Measurements from ENCODE around the gene NFYB.
A peak's percentile ranks its signal among the peaks of the same experiment; 100 is the strongest.

NFYB gene

GRCh38 chr12:104109446-104110271 is 28.4 kb downstream of the NFYB start:
- 100% methylated on average over 2 of the region's 4 CpGs for WGBS
- no peak overlapping the region for H3K23ac ChIP-seq (ENCODE audit: low read length in 2 of 2)
- no peak overlapping the region for H2BK15ac ChIP-seq (ENCODE audit: low read depth, poor library complexity, severe bottlenecking)
- no peak overlapping the region for H4K91ac ChIP-seq (ENCODE audit: low read length)
- no peaks in the 10 kb centered on the region for H3K4me1 ChIP-seq (ENCODE audit: control insufficient read depth, insufficient read depth, low read depth, low read length)
- no peak overlapping the region for H2BK5ac ChIP-seq (ENCODE audit: low read depth, low read length, poor library complexity, severe bottlenecking)
- H3K9ac ChIP-seq (ENCODE audit: low read length) = no peak overlapping the region
- no peak overlapping the region for H2BK120ac ChIP-seq (ENCODE audit: low read depth, low read length)
- H2AFZ ChIP-seq (ENCODE audit: low read depth, low read length) = no peak overlapping the region
- no peak overlapping the region for H3K4me2 ChIP-seq (ENCODE audit: low read length, poor library complexity, severe bottlenecking)
- H3K4ac ChIP-seq (ENCODE audit: low read depth in 1 of 2, low read length in 2 of 2) = no peak overlapping the region
- no peak overlapping the region for H4K8ac ChIP-seq (ENCODE audit: low read length)
- H3K27me3 ChIP-seq (ENCODE audit: control insufficient read depth in 1 of 2, insufficient read depth in 1 of 2, low read length in 2 of 2) = no peaks in the 10 kb centered on the region
- DNase-seq = no peak
- H3K9me3 ChIP-seq (ENCODE audit: control insufficient read depth, low read length) = no peaks in the 10 kb centered on the region
- H3K27ac ChIP-seq (ENCODE audit: low read length, poor library complexity, severe bottlenecking) = no peak overlapping the region
- no peak overlapping the region for H2BK12ac ChIP-seq (ENCODE audit: low read length in 2 of 2)
- H3K79me1 ChIP-seq (replicated peaks; ENCODE audit: low read length, poor library complexity, severe bottlenecking) = peaks cover 3% of the 10 kb centered on the region
- no peak overlapping the region for H3K18ac ChIP-seq (ENCODE audit: low read depth in 1 of 2, low read length in 2 of 2)
- H3K14ac ChIP-seq (ENCODE audit: low read length in 2 of 2) = no peak overlapping the region
- peaks cover 0 to 31% of the 10 kb centered on the region in 2 experiments for H3K36me3 ChIP-seq (ENCODE audit: control insufficient read depth in 1 of 2, insufficient read depth in 2 of 2, low read depth in 1 of 2, low read length in 2 of 2)
- H2AK5ac ChIP-seq (ENCODE audit: low read length, severe bottlenecking) = no peak overlapping the region
- no peak overlapping the region for H3K4me3 ChIP-seq (ENCODE audit: insufficient read depth in 1 of 2, low read depth in 1 of 2, low read length in 2 of 2)

- WGBS = 23% methylated on average over 2 of the region's 6 CpGs
- Histone ChIP-seq H3K4ac (ENCODE audit: low read depth in 1 of 2, low read length in 2 of 2) (no peak overlapping the region), H4K8ac (ENCODE audit: low read length) (no peak overlapping the region), H2AK5ac (ENCODE audit: low read length, severe bottlenecking) (no peak overlapping the region), H3K4me2 (ENCODE audit: low read length, poor library complexity, severe bottlenecking) (no peak overlapping the region), H4K91ac (ENCODE audit: low read length) (no peak overlapping the region), H2AFZ (ENCODE audit: low read depth, low read length) (no peak overlapping the region), H3K18ac (ENCODE audit: low read depth in 1 of 2, low read length in 2 of 2) (no peak overlapping the region), H2BK12ac (ENCODE audit: low read length in 2 of 2) (no peak overlapping the region), H3K79me1 (replicated peaks; ENCODE audit: low read length, poor library complexity, severe bottlenecking) (peaks cover 3% of the 10 kb centered on the region), H3K9ac (ENCODE audit: low read length) (peak overlapping the region; percentile 13), H3K23ac (ENCODE audit: low read length in 2 of 2) (no peak overlapping the region), H2BK15ac (ENCODE audit: low read depth, poor library complexity, severe bottlenecking) (no peak overlapping the region), H3K14ac (ENCODE audit: low read length in 2 of 2) (no peak overlapping the region), H3K36me3 (ENCODE audit: control insufficient read depth in 1 of 2, insufficient read depth in 2 of 2, low read depth in 1 of 2, low read length in 2 of 2) (peaks cover 0 to 28% of the 10 kb centered on the region in 2 experiments), H2BK120ac (ENCODE audit: low read depth, low read length) (no peak overlapping the region), H2BK5ac (ENCODE audit: low read depth, low read length, poor library complexity, severe bottlenecking) (no peak overlapping the region), H3K27ac (ENCODE audit: low read length, poor library complexity, severe bottlenecking) (no peak overlapping the region), H3K9me3 (ENCODE audit: control insufficient read depth, low read length) (no peaks in the 10 kb centered on the region), H3K27me3 (ENCODE audit: control insufficient read depth in 1 of 2, insufficient read depth in 1 of 2, low read length in 2 of 2) (no peaks in the 10 kb centered on the region), H3K4me1 (ENCODE audit: control insufficient read depth, insufficient read depth, low read depth, low read length) (no peaks in the 10 kb centered on the region), H3K4me3 (ENCODE audit: insufficient read depth in 1 of 2, low read depth in 1 of 2, low read length in 2 of 2) (no peak overlapping the region)
- DNase-seq = peak; percentile 84
Observed at GRCh38 chr12:104108755-104109445, 29.1 kb downstream of the NFYB start.

- H3K23ac ChIP-seq (ENCODE audit: low read length in 2 of 2) = no peak overlapping the region
- no peak overlapping the region for H3K4me3 ChIP-seq (ENCODE audit: insufficient read depth in 1 of 2, low read depth in 1 of 2, low read length in 2 of 2)
- no peak overlapping the region for H2BK120ac ChIP-seq (ENCODE audit: low read depth, low read length)
- H2BK5ac ChIP-seq (ENCODE audit: low read depth, low read length, poor library complexity, severe bottlenecking) = no peak overlapping the region
- H4K8ac ChIP-seq (ENCODE audit: low read length) = no peak overlapping the region
- H3K14ac ChIP-seq (ENCODE audit: low read length in 2 of 2) = no peak overlapping the region
- no peaks in the 10 kb centered on the region for H3K9me3 ChIP-seq (ENCODE audit: control insufficient read depth, low read length)
- H2AFZ ChIP-seq (ENCODE audit: low read depth, low read length) = no peak overlapping the region
- no peak overlapping the region for H2AK5ac ChIP-seq (ENCODE audit: low read length, severe bottlenecking)
- H3K79me1 ChIP-seq (replicated peaks; ENCODE audit: low read length, poor library complexity, severe bottlenecking) = peaks cover 3% of the 10 kb centered on the region
- no peak overlapping the region for H2BK12ac ChIP-seq (ENCODE audit: low read length in 2 of 2)
- 97% methylated on average over 2 of the region's 2 CpGs for WGBS
- no peaks in the 10 kb centered on the region for H3K4me1 ChIP-seq (ENCODE audit: control insufficient read depth, insufficient read depth, low read depth, low read length)
- H3K27ac ChIP-seq (ENCODE audit: low read length, poor library complexity, severe bottlenecking) = no peak overlapping the region
- DNase-seq = no peak
- H2BK15ac ChIP-seq (ENCODE audit: low read depth, poor library complexity, severe bottlenecking) = no peak overlapping the region
- no peak overlapping the region for H3K9ac ChIP-seq (ENCODE audit: low read length)
- no peak overlapping the region for H3K4ac ChIP-seq (ENCODE audit: low read depth in 1 of 2, low read length in 2 of 2)
- no peak overlapping the region for H3K18ac ChIP-seq (ENCODE audit: low read depth in 1 of 2, low read length in 2 of 2)
- no peak overlapping the region for H4K91ac ChIP-seq (ENCODE audit: low read length)
- H3K27me3 ChIP-seq (ENCODE audit: control insufficient read depth in 1 of 2, insufficient read depth in 1 of 2, low read length in 2 of 2) = no peaks in the 10 kb centered on the region
- H3K4me2 ChIP-seq (ENCODE audit: low read length, poor library complexity, severe bottlenecking) = no peak overlapping the region
- H3K36me3 ChIP-seq (ENCODE audit: control insufficient read depth in 1 of 2, insufficient read depth in 2 of 2, low read depth in 1 of 2, low read length in 2 of 2) = peaks cover 0 to 46% of the 10 kb centered on the region in 2 experiments
Observed at GRCh38 chr12:104106965-104107364, 31.0 kb downstream of the NFYB start.

- no peak overlapping the region for H2BK5ac ChIP-seq (ENCODE audit: low read depth, low read length, poor library complexity, severe bottlenecking)
- no peaks in the 10 kb centered on the region for H3K27me3 ChIP-seq (ENCODE audit: control insufficient read depth in 1 of 2, insufficient read depth in 1 of 2, low read length in 2 of 2)
- no peak overlapping the region for H3K27ac ChIP-seq (ENCODE audit: low read length, poor library complexity, severe bottlenecking)
- no peak overlapping the region for H2AFZ ChIP-seq (ENCODE audit: low read depth, low read length)
- no peak overlapping the region for H3K4me2 ChIP-seq (ENCODE audit: low read length, poor library complexity, severe bottlenecking)
- no peak overlapping the region for H4K8ac ChIP-seq (ENCODE audit: low read length)
- H2AK5ac ChIP-seq (ENCODE audit: low read length, severe bottlenecking) = no peak overlapping the region
- peaks cover 4 to 58% of the 10 kb centered on the region in 2 experiments for H3K36me3 ChIP-seq (ENCODE audit: control insufficient read depth in 1 of 2, insufficient read depth in 2 of 2, low read depth in 1 of 2, low read length in 2 of 2)
- H3K9me3 ChIP-seq (ENCODE audit: control insufficient read depth, low read length) = no peaks in the 10 kb centered on the region
- H3K18ac ChIP-seq (ENCODE audit: low read depth in 1 of 2, low read length in 2 of 2) = no peak overlapping the region
- H3K4me3 ChIP-seq (ENCODE audit: insufficient read depth in 1 of 2, low read depth in 1 of 2, low read length in 2 of 2) = no peak overlapping the region
- no peak overlapping the region for H3K9ac ChIP-seq (ENCODE audit: low read length)
- H3K4ac ChIP-seq (ENCODE audit: low read depth in 1 of 2, low read length in 2 of 2) = no peak overlapping the region
- peaks cover 3% of the 10 kb centered on the region for H3K79me1 ChIP-seq (replicated peaks; ENCODE audit: low read length, poor library complexity, severe bottlenecking)
- H3K23ac ChIP-seq (ENCODE audit: low read length in 2 of 2) = no peak overlapping the region
- no peak overlapping the region for H2BK15ac ChIP-seq (ENCODE audit: low read depth, poor library complexity, severe bottlenecking)
- no peak overlapping the region for H4K91ac ChIP-seq (ENCODE audit: low read length)
- no peak overlapping the region for H2BK120ac ChIP-seq (ENCODE audit: low read depth, low read length)
- no peak overlapping the region for H2BK12ac ChIP-seq (ENCODE audit: low read length in 2 of 2)
- no peak overlapping the region for H3K14ac ChIP-seq (ENCODE audit: low read length in 2 of 2)
- H3K4me1 ChIP-seq (ENCODE audit: control insufficient read depth, insufficient read depth, low read depth, low read length) = no peaks in the 10 kb centered on the region
- DNase-seq = no peak
Observed at GRCh38 chr12:104105461-104105860, 32.5 kb downstream of the NFYB start.
